H1 (cell line): Measurements from ENCODE around the gene RPRD2.

Experiments used
- BCL11A ChIP-seq, 2 experiments: IDR thresholded peaks; one replicate each; pipeline ENCODE4 v1.6.1; 2011; ENCODE audit warnings: low read depth in 2 of 2, low read length in 2 of 2, mild to moderate bottlenecking in 2 of 2
- EP300 ChIP-seq, 2 experiments: IDR thresholded peaks; 1 replicate in 1 of 2; 2 replicates in 1 of 2; pipeline ENCODE4 v1.6.1; 2011 to 2012; ENCODE audit warnings: low read depth in 2 of 2, low read length in 2 of 2, mild to moderate bottlenecking in 2 of 2, borderline replicate concordance in 1 of 2, inconsistent platforms in 1 of 2, moderate library complexity in 1 of 2
- JUND ChIP-seq: IDR thresholded peaks from 2 replicates; pipeline ENCODE4 v1.6.1; 2011; ENCODE audit warnings: mild to moderate bottlenecking, improper control_type of control experiment, low read length
- KDM1A ChIP-seq: fragments of 200-600, 300-600 bp; sonication (generic); IDR thresholded peaks from 2 replicates; pipeline ENCODE4 v1.7.1; 2016; ENCODE audit warnings: mild to moderate bottlenecking, low read length, borderline replicate concordance
- POLR2A ChIP-seq, 2 experiments: IDR thresholded peaks; 1 replicate in 1 of 2; 2 replicates in 1 of 2; pipeline ENCODE4 v1.6.1; 2011; ENCODE audit warnings: low read depth in 2 of 2, low read length in 2 of 2, mild to moderate bottlenecking in 2 of 2; ENCODE audit errors: control extremely low read depth in 1 of 2
- RAD21 ChIP-seq, 2 experiments: IDR thresholded peaks in 1 of 2; conservative IDR thresholded peaks in 1 of 2; 2 replicates each; pipeline ENCODE4 v1.6.1; 2011; ENCODE audit warnings: low read depth in 2 of 2, low read length in 2 of 2, improper control_type of control experiment in 1 of 2, inconsistent platforms in 1 of 2, mild to moderate bottlenecking in 1 of 2, moderate library complexity in 1 of 2
- SIN3A ChIP-seq, 2 experiments: IDR thresholded peaks in 1 of 2; conservative IDR thresholded peaks in 1 of 2; 2 replicates each; pipeline ENCODE4 v1.6.1; 2011 to 2012; ENCODE audit warnings: low read length in 2 of 2, improper control_type of control experiment in 1 of 2, low read depth in 1 of 2, mild to moderate bottlenecking in 1 of 2
- SIRT6 ChIP-seq: IDR thresholded peaks from one replicate; pipeline ENCODE4 v1.7.1; 2012; ENCODE audit warnings: low read length, inconsistent platforms
- SP1 ChIP-seq: IDR thresholded peaks from 2 replicates; pipeline ENCODE4 v1.6.1; 2011; ENCODE audit warnings: low read depth, low read length
- SUZ12 ChIP-seq: fragments of 200-600 bp; sonication (generic); IDR thresholded peaks from 2 replicates; pipeline ENCODE4 v1.6.1; 2012; ENCODE audit warnings: mild to moderate bottlenecking, inconsistent platforms, low read length, moderate library complexity, mixed read lengths
- TAF1 ChIP-seq: IDR thresholded peaks from 2 replicates; pipeline ENCODE4 v1.6.1; 2011; ENCODE audit warnings: mild to moderate bottlenecking, low read depth, low read length
- TF ChIP-seq, protein P1 (sequence below), 3 experiments: IDR thresholded peaks; 1 replicate in 2 of 3; 2 replicates in 1 of 3; pipeline versions ENCODE4 v1.5.1 to v1.6.1; 2011; ENCODE audit warnings: low read length in 3 of 3, mild to moderate bottlenecking in 3 of 3, inconsistent platforms in 2 of 3, low read depth in 1 of 3, moderate library complexity in 1 of 3; ENCODE audit not compliant: insufficient read depth in 1 of 3; ENCODE audit errors: control extremely low read depth in 1 of 3
- TF ChIP-seq, protein P2 (sequence below): IDR thresholded peaks from 2 replicates; pipeline ENCODE4 v1.6.1; 2011; ENCODE audit warnings: low read depth, mild to moderate bottlenecking, low read length; ENCODE audit not compliant: insufficient read depth
- TF ChIP-seq, protein P3 (sequence below): IDR thresholded peaks from 2 replicates; pipeline ENCODE4 v1.6.1; 2012; ENCODE audit warnings: inconsistent platforms

DNA sequence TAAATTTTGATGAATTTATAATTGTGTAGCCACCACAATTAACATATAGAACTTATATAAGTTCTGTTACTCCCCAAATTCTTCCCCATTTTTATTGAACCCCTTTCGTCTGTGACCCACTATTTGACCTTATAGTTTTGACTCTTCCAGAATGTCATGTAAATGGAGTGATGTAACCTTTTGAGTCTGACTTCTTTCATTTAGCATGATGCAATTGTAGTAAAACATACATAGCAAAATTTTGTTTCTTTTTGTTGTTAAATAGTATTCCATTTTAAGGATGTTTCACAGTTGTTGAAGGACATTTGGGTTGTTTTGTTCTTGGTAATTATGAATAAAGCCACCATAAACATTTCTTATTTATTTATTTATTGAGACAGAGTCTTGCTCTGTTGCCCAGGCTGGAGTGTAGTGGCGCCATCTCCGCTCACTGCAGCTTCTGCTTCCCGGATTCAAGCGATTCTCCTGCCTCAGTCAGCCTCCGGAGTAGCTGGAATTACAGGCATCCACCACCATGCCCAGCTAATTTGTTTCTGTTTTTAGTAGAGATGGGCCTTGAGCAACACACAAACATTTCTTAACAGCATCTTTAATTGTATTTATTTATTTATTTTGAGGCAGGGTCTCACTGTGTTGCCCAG is 33.6 kb downstream of the RPRD2 start:
- no peak for TF ChIP-seq SP1
- TF ChIP-seq, protein P1, sequence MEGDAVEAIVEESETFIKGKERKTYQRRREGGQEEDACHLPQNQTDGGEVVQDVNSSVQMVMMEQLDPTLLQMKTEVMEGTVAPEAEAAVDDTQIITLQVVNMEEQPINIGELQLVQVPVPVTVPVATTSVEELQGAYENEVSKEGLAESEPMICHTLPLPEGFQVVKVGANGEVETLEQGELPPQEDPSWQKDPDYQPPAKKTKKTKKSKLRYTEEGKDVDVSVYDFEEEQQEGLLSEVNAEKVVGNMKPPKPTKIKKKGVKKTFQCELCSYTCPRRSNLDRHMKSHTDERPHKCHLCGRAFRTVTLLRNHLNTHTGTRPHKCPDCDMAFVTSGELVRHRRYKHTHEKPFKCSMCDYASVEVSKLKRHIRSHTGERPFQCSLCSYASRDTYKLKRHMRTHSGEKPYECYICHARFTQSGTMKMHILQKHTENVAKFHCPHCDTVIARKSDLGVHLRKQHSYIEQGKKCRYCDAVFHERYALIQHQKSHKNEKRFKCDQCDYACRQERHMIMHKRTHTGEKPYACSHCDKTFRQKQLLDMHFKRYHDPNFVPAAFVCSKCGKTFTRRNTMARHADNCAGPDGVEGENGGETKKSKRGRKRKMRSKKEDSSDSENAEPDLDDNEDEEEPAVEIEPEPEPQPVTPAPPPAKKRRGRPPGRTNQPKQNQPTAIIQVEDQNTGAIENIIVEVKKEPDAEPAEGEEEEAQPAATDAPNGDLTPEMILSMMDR (IDR thresholded peaks at IDR 0.05; ENCODE audit: control extremely low read depth in 1 of 3, insufficient read depth in 1 of 3, low read depth in 1 of 3, low read length in 3 of 3), result no peak
- no peak for TF ChIP-seq TAF1
- TF ChIP-seq POLR2A (IDR thresholded peaks at IDR 0.05; ENCODE audit: control extremely low read depth in 1 of 2, low read depth in 2 of 2, low read length in 2 of 2), result no peak
- TF ChIP-seq RAD21 (IDR thresholded peaks at IDR 0.05 in 1 of 2, conservative IDR thresholded peaks at IDR 0.05 in 1 of 2; ENCODE audit: low read depth in 2 of 2, low read length in 2 of 2), result no peak
- no peak for TF ChIP-seq BCL11A (IDR thresholded peaks at IDR 0.05; ENCODE audit: low read depth in 2 of 2, low read length in 2 of 2)
- TF ChIP-seq SIN3A (conservative IDR thresholded peaks at IDR 0.05 in 1 of 2, IDR thresholded peaks at IDR 0.05 in 1 of 2; ENCODE audit: low read depth in 1 of 2, low read length in 2 of 2), result no peak
- TF ChIP-seq KDM1A, result no peak
- no peak for TF ChIP-seq JUND
- TF ChIP-seq SIRT6, result no peak
- TF ChIP-seq SUZ12, result no peak
- TF ChIP-seq EP300 (IDR thresholded peaks at IDR 0.05; ENCODE audit: borderline replicate concordance in 1 of 2, low read depth in 2 of 2, low read length in 2 of 2), result no peak
- TF ChIP-seq, protein P2, sequence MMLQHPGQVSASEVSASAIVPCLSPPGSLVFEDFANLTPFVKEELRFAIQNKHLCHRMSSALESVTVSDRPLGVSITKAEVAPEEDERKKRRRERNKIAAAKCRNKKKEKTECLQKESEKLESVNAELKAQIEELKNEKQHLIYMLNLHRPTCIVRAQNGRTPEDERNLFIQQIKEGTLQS, result no peak
- TF ChIP-seq, protein P3, sequence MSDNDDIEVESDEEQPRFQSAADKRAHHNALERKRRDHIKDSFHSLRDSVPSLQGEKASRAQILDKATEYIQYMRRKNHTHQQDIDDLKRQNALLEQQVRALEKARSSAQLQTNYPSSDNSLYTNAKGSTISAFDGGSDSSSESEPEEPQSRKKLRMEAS, result no peak
